Ramos (cell line): ENCODE data around the gene SMYD3.

Source experiments
- in situ Hi-C: fragments of 300-500 bp; cut with MboI; formaldehyde crosslinking; loops from one replicate; pipeline ENCODE4 v1.14.3; 2022; ENCODE audit warnings: low sequenced_read_pairs; ENCODE audit not compliant: unreplicated experiment

Gene SMYD3

DNA sequence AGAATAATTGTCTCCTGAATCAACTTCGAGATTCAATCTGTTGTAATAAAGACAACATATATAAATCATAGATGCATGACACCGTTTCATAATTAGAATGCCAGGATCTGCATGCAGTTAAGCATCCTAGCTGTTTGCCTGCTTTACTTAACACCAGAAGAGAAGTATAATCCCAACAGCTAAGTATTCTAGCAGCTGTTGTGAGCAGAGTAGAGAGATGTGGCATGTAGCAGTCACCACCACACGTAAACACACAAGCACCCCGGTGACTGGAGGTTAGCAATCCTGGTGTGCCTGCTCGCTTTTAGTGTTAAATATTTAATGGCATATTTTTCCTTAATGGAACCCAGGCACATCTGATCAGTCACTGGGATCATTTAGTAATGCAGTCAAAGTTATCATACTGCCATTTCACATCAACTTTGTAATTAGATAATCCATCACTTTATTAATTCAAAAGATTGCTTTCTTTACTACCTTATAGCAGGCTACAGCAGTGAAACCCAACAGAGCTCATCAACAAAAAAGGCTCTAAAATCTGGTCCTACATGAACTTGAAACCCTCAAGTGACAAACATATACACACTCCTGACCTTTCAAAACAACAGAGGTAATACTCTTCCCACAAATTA lies 187.9 kb downstream of the SMYD3 start:
- in situ Hi-C loops = no loop called here

DNA sequence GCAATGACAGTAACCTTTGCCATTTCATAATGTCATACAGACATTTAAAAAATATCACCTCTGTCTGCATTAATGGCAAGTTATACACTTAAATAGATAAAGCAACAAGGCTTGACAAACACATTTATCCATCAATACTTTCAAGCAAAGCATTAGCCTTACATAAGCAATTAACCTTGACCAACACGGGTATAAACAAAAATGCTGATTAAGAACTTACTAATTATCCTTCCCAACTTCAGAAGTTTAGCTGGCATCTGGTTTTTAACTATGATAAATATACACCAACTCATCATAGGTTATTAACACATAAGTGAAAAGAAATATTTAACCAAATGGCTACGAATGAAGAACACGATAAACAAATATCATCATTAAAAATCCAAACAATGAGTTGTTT lies 188.5 kb downstream of the SMYD3 start:
- in situ Hi-C loops = no loop called here

DNA sequence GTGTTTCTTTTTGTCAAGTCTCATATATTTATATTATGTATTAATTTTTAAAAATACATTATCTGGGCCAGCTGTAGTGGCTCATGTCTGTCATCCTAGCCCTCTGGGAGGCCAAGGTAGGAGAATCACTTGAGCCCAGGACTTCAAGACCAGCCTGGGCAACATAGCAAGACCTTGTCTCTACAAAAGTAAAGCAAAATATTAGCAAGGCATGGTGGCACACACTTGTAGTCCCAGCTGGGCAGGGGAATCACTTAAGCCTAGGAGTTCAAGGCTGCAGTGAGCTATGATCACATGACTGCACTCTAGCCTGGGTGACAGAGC lies 189.1 kb downstream of the SMYD3 start:
- in situ Hi-C loops = no loop called here

DNA sequence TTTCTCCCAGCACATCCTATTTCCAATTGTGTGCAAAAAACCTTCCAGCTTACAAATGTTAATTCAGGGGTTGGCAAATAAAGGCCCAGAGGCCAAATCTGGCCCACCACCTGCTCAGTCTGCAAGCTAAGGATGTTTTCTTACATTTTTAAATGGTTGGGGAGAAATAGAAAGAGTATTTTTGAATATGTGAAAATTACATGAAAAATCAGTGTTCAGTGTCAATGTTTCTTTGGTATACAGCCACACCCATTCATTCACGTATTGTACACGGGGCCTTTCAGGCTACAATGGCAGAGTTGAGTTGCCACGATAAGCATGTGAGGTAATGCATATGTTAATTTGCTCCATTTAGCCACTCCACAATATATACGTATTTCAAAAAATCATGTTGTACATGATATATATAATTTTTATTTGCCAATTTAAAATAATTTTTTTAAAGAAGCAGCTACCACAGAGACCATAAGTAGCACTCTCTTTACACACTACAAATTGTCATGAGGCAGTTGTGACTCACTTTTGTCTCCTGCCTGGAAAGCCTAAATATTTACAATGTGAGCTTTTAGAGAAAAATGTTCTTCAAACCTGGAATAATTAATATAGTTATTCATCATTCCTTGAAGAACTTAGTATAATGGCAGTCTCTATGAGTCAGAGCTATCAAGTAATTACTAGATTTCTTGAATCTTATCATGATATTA lies 189.6 kb downstream of the SMYD3 start:
- in situ Hi-C loops = no loop called here

DNA sequence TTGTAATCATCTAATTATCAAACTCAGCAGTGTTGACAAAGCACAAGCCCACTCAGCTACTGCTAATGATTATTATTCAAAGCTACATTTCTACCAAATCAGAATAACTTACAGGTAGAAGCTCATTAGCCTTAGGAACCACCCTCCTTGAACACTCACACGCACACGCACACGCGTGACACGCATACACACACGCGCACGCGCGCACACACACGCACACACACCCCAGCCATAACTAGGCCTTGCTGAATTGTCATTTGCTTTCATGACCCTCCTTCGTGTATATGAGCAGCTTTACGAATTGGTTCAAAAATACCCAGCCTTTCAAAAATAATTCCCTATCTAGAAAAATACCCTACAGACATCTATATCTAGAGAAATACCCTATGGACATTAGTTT lies 195.6 kb downstream of the SMYD3 start:
- in situ Hi-C loops = no loop called here

DNA sequence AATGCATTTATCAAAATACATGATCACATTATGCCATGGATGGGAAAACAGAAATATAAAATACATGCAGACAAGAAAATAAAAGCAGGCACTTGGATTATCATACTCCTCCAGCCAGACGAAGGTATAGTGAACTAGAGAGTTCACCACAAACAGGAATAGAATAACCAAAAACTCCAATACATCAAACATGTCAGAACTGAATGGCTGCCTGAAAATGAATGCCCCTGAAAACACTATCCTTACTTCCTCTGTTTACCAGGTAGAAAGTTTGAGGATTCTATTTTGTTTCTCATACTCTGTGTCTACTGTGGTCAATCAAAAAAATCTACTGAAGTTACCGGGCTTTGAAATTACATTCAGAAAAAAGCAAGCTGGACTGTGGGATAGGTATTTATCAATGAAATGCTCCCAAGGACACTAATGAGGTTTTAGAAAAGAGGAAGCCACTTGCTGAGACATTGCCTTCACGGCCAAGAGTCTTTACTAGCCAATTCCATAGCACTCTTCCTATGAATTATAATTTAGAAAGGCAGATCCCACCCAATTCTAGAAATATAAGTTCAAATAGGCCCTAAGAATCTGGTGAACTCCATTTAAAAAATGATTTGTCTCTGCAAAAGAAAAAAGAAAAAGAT lies 197.7 kb downstream of the SMYD3 start:
- in situ Hi-C loops = no loop called here

DNA sequence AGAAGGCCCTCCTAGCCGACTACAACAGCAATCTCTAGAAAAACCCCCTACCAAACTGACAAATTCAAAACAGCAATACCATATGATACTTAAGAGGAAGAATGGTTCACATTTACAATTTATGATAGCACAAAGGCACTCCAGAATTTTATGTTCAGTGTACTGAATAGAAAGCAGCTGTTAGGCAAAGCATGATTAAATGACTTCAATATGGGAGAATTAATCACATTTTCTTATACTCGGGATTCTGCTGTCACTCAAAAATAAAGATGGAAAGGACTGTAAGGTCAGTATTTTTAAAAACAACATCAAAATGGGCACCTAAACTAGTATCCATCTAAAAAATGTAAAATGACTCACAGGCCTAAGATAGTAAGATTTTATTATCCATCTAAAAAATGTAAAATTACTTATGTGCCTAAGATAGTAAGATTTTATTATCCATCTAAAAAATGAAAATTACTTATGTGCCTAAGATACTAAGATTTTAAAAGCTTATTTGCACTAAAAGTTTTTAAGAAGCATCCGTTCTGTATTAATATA lies 198.5 kb downstream of the SMYD3 start:
- in situ Hi-C loops = no loop called here

DNA sequence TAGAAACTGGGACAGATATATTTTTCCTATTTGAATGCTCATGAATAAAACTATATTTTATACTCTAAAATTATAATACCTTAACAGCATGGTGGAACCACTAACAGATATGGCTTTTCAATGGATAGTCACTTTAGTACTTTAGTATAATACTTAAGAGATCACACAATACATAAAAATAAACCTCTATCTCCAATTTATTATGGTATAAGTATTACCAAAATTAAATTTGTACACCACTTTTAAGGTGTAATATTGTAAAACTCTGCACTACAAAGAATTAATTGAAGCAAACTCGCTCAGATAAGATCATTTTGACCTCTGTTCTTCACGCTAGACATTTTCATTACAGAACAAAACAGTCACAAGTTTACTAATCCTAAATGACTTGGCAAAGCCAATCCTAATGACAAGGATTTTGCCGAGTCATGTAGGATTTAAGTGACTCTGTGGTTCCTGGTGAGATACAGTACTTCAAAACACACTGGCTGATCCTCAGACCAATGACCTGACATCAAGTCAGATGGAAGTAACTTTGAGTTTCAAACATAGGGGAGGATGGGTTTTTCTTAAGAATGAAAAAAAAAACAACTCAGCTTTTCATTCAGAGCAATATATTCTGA lies 200.6 kb downstream of the SMYD3 start:
- in situ Hi-C loops = no loop called here

DNA sequence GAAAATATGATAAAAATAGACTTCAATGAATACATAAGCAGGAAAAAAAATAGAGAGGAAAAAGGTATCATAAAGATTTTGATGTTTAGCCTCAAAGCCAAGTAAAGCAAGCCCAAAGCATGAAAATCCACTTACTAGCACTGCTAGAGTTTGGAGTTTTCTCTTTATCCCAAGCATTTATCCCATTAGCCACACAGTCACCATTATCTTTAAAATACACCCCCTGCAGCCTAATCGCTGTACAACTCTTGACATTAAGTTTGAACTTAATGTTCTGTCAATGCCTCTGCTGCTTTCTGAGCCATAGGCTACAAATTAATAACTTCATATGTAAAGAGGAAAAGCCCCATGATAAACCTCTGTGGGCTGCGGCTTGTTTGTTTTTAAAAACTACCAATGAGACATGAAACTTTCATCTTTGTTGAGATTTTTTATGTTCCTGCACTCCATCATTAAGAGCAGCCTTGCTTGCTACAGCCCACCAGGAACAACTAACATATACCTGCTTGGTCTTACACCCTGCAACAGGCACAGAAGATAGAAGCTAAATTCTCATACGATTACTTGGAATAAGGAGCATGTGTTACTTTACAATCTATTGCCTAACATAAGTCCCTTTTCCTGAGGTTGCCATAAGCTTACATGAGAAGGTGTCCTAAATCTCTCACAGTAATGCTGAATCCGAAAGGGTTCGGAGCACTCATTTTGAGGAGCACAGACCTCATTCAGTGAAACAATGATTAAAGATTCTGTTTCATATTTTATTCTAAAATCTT lies 202.4 kb downstream of the SMYD3 start:
- in situ Hi-C loops = no loop called here

DNA sequence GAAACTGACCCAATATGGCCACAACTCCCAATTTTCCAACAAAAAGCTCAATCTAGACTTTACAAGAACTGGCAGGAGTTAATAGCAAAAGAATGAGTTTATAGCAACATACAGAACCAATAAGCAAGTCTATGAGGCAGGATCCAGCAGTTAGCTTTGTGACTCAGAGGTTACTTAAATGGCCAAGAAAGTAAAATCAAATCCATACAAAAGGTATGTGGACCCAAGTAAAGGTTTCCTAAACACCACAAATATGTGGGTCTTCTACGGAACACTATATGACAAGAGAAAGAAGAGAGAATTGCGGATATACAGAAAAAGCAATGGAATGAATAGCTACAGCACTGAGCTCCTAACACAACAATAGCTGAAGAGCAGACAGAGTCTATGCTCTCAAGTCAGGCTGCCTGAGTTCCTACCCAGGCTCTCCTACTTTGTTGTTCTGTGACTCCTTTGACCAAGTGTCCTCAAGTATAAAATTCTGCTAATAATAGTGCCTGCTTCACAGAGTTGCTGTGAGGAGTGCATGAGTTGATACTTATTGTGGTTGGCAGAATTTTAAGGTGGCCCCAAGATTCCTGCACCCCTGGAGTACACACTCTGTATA lies 204.3 kb downstream of the SMYD3 start:
- in situ Hi-C loops = no loop called here

DNA sequence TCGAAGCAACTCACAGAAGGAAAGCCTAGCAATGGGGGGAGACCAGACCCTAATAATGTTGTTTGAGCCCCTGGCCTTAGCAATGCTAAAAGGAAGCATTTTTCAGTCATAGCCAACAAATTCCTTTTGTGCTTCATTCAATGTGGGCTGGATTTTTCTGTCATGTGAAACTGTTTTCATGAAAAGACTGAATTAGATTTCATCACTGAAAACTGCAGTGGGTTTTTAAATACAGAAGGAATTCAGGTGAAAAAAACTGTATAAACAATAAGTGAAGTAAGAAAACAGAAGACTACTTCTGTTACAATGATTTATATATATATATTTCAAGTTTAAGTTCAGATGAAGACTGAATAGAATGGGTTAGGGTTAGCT lies 204.8 kb downstream of the SMYD3 start:
- in situ Hi-C loops = no loop called here

DNA sequence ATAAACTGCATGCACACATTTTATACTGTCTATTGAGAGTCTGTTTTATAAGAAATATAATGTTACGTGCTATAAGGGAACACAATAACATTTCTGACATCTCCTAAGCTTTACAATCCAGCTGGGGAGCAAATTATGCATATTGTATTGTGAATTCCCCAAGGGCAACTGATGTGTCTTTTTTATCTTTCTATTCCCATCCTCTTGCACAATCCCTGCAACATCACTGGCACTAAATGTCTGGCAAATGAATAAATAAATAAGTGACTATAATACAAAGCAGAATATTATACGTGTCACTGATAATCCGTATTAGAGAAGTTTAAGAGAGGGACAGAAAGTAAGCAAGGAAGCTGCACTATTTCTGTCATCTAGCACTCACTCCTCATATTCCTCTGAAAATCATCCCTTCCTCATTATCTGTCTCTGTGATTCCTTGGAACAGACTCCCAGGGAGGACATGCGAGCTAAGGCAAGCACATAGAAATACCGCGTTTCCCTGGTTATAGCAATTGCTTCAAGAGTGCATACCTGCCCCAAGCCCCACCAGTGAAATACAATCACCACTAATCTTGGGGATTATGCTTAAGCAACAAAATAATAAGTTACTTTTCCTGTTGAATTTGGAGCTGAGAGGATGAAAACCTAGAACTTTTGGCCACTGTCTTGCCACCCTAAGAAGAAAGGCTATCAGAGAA lies 205.4 kb downstream of the SMYD3 start:
- in situ Hi-C loops = no loop called here

DNA sequence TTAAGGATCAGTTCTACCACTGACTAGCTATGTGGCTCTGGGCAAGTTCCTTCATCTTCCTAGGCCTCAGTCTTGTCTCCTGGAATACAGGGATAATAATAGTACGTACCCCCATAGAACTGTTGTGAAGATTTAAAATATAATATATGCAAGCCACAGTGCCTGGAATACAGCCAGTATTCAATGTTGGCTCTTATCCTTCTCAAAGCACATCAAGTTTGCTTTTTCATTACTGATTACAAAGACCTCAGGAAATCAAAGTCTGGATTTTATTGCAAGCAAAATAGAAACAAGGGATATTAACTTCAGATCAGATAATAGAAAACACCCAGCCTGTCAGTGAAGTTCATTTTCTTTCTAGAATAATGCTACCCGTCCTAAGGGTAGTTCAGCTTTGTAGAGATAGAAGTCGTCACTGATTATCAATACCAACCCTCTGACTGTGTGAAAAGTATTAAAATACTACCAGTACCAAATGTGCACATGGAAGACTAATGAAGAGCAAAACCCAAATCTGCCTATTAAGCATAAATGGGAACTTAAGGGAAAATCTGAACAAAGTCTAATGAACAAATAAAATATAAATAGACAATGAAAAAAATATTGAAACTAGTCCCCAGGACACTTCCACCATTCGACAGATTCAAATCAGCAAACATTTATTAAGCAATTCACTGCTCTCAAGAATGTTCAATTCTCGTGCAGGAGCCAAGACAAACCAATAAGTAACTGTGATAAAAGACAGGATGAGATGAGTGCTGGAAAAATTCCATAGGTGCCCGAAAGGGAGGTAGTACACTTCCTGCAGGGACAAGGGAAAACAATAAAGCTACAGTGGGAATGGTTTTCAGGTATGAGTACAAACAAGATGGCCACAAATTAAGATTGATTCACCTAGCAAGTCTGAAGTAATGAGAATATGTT lies 206.2 kb downstream of the SMYD3 start:
- in situ Hi-C loops = no loop called here

DNA sequence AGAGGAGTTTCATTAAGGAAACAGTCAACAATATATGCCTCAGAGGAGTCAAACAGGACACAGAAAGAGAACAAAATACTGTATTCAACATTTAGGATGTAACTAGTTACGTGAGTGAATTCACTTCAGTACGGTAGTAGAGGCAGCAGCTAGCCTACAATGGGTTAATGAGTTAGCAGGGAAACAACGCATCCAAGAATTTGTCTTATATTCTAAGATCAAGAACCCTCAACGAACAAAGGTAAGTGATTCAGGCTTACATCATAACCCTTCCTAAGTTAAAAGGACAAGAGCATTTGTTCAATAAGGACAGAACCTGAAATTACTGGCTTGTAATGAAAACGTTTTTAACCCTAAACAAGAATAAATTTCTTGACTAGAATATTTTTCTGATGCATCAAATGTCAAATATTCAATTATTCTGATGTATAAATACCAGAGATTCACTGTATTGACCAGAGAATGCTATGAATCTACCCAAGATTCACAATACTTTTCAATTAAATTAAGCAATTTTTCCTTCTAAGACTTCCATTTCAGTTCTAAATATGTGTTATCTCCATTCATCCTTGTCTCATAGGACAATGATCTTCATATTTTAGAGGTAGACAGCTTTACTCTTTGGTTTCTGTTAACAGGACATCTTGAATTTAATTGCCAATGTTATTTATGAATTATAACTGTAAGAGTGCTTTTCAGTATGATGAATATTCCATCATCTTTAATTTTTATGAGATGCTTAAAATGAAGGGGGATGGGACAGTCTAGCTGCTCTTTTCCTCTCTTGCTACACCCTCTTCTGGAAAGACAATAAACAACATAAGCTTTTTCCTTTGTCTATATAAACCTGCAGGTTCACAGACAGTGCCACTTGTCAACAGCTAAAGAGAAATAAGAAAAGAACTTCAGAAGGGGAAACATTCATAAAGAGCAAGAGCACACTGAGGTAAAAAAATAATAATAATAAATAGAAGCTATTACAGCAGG lies 209.5 kb downstream of the SMYD3 start:
- in situ Hi-C loops = no loop called here

DNA sequence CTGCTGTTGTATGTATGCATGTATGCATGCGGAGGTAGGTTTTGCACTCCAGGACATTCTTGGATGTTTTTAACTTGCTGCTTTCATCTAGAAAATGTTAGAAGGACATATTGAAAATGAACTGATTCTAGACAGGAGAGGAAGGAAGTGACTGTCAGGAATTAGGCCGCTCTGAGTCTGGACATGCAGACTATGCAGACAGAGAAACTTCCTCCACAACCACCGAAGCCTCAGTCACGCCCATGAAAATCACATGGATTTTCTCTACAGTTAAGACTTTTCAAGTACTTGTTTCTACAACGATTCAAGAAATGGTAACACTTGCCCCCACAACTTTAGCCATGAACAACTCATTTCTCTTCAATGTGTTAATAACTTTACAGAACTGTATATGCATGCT lies 211.1 kb downstream of the SMYD3 start:
- in situ Hi-C loops = no loop called here

DNA sequence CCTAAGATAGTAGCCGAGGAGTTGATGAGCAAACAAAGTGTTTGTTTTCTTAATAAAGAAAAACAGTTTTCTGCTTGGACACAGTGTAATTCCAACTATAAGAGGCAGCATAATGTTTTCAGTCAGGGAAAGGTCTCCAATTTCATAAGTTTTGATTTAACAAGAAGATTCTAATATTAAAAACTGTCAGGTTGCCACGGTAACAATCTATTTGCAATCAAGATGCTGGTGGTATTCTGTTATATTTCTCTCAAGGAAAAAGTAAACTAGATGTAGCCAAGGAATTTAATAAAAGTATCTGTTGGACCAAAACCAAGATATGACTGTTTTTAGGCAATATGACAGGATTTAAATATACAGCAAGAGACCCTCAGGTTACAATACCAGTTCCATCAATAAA lies 211.7 kb downstream of the SMYD3 start:
- in situ Hi-C loops = no loop called here

DNA sequence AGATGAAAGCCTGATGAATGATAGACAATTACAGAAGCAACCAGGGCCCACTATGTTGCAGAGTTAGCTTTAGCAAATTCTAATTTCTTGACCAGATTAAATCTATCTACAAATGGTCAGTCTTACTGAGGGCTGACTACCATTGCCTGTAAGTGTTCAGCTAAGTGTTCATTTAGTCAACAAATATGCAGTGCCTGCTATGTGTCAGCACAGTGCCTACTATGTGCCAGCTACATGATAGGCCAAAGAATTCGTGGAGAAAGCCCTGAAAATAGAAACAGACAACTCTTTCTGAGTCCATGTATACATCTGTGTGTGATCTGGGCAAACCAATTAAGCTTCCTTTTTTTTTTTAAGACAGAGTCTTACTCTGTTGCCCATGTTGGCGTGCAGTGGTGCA lies 212.8 kb downstream of the SMYD3 start:
- in situ Hi-C loops = no loop called here
